Measurements from ENCODE around the gene SFMBT1. TPM values are rescaled to one million over a fixed set of nuclear protein-coding genes. Genes with fewer than 3 reads are reported as not detected.

SFMBT1 gene
- total and polyA plus RNA-seq, 9 of the 15 experiments (the other 6 are each of a cell fraction or from before 2014, with no cell fraction given), result 0.76 to 6.6 (median 3.6) TPM

- Histone ChIP-seq H3K9me3 (replicated peaks; ENCODE audit: control insufficient read depth, insufficient read depth, low read depth, low read length) (no peaks in the 10 kb centered on the region), H3K4me3 (no peak overlapping the region)
- in situ Hi-C loops (cut with MboI), result no loop called here
- TF ChIP-seq NUFIP1 (IDR thresholded peaks at IDR 0.05; ENCODE audit: partially characterized antibody) (no peak), CEBPG (CRISPR knock-in tag; IDR thresholded peaks at IDR 0.05) (no peak), CEBPG (tag; conservative IDR thresholded peaks at IDR 0.05 in 1 of 2, IDR thresholded peaks at IDR 0.05 in 1 of 2) (no peak), ZNF175 (CRISPR knock-in tag; IDR thresholded peaks at IDR 0.05; ENCODE audit: low read depth) (no peak), ZNF277 (CRISPR knock-in tag; IDR thresholded peaks at IDR 0.05; ENCODE audit: borderline replicate concordance) (no peak), E2F1 (CRISPR knock-in tag; IDR thresholded peaks at IDR 0.05) (no peak), ZNF318 (IDR thresholded peaks at IDR 0.05; ENCODE audit: borderline replicate concordance in 1 of 2, low read depth in 1 of 2) (no peak), FOXO4 (CRISPR knock-in tag; IDR thresholded peaks at IDR 0.05) (no peak), LEF1 (IDR thresholded peaks at IDR 0.05) (no peak), ZNF668 (CRISPR knock-in tag; IDR thresholded peaks at IDR 0.05) (no peak)
These were observed 39.6 kb upstream of the SFMBT1 start for GRCh38 chr3:53085476-53085875.

More at GRCh38 chr3:53085476-53085875, 39.6 kb upstream of the SFMBT1 start:
- H3K4me1 ChIP-seq (replicated peaks in 1 of 2; ENCODE audit: control insufficient read depth in 2 of 2, insufficient read depth in 2 of 2, low read length in 2 of 2), result peaks cover 10 to 15% of the 10 kb centered on the region in 2 experiments; a peak in 4 of 5 replicates
- no peaks in the 10 kb centered on the region for H3K79me2 ChIP-seq (ENCODE audit: control insufficient read depth, insufficient read depth, low read length)
- ATAC-seq (no peak), FAIRE-seq (no peak), DNase-seq (ENCODE audit: extremely low read depth in 1 of 4, low spot score in 3 of 4) (no peak)
- H3K27me3 ChIP-seq (ENCODE audit: control insufficient read depth in 2 of 2, insufficient read depth in 2 of 2, low read length in 2 of 2), result no peaks in the 10 kb centered on the region
- BruUV-seq (replicated peaks), result no TSS peak
- CTCF ChIA-PET (ENCODE audit: low intra/inter-chr PET ratio), result no interaction called here
- no peaks in the 10 kb centered on the region for H3K9me1 ChIP-seq (ENCODE audit: control insufficient read depth, insufficient read depth, low read length)
- H3K9ac ChIP-seq (ENCODE audit: insufficient read depth in 1 of 2, low read depth in 2 of 2, low read length in 2 of 2), result no peak overlapping the region
- WGBS (ENCODE audit: insufficient coverage, low coverage, missing lambda C conversion rate), result 82% methylated on average over 9 of the region's 10 CpGs
- intact Hi-C loops (cut with micrococcal nuclease), result no loop called here
- no peak overlapping the region for H3K4me2 ChIP-seq (ENCODE audit: insufficient read depth, low read length)
- POLR2A ChIA-PET, result interaction anchor here (1.3 kb wide), 1 partner anchor 9 kb away, joined by 3 read pairs; no protein-coding TSS in a partner anchor
- no peak overlapping the region for H2AFZ ChIP-seq (ENCODE audit: low read depth, low read length)
- no peak overlapping the region for H3K27ac ChIP-seq (ENCODE audit: extremely low read depth, low read depth, low read length)
- no peaks in the 10 kb centered on the region for H3K36me3 ChIP-seq (ENCODE audit: control insufficient read depth, insufficient read depth, low read length)
- no peaks in the 10 kb centered on the region for H4K20me1 ChIP-seq (replicated peaks; ENCODE audit: control insufficient read depth, insufficient read depth, low read length)

Measured in K562 (cell line).